ENCODE data around the gene JAZF1. TPM values are rescaled to one million over a fixed set of nuclear protein-coding genes. Genes with fewer than 3 reads are reported as not detected.

JAZF1 gene
- total and polyA plus RNA-seq, 10 of the 15 experiments (the other 5 are each of a cell fraction or from before 2014, with no cell fraction given), result 0.04 to 0.82 (median 0.15) TPM; not detected in 3

- TF ChIP-seq GABPA (IDR thresholded peaks at IDR 0.05; ENCODE audit: low read depth), result no peak
- TF ChIP-seq, protein P1, sequence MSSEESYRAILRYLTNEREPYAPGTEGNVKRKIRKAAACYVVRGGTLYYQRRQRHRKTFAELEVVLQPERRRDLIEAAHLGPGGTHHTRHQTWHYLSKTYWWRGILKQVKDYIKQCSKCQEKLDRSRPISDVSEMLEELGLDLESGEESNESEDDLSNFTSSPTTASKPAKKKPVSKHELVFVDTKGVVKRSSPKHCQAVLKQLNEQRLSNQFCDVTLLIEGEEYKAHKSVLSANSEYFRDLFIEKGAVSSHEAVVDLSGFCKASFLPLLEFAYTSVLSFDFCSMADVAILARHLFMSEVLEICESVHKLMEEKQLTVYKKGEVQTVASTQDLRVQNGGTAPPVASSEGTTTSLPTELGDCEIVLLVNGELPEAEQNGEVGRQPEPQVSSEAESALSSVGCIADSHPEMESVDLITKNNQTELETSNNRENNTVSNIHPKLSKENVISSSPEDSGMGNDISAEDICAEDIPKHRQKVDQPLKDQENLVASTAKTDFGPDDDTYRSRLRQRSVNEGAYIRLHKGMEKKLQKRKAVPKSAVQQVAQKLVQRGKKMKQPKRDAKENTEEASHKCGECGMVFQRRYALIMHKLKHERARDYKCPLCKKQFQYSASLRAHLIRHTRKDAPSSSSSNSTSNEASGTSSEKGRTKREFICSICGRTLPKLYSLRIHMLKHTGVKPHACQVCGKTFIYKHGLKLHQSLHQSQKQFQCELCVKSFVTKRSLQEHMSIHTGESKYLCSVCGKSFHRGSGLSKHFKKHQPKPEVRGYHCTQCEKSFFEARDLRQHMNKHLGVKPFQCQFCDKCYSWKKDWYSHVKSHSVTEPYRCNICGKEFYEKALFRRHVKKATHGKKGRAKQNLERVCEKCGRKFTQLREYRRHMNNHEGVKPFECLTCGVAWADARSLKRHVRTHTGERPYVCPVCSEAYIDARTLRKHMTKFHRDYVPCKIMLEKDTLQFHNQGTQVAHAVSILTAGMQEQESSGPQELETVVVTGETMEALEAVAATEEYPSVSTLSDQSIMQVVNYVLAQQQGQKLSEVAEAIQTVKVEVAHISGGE (CRISPR knock-in tag; IDR thresholded peaks at IDR 0.05), result no peak
These were observed 232.9 kb downstream of the JAZF1 start (continued) for GRCh38 chr7:27947586-27948278.

DNA sequence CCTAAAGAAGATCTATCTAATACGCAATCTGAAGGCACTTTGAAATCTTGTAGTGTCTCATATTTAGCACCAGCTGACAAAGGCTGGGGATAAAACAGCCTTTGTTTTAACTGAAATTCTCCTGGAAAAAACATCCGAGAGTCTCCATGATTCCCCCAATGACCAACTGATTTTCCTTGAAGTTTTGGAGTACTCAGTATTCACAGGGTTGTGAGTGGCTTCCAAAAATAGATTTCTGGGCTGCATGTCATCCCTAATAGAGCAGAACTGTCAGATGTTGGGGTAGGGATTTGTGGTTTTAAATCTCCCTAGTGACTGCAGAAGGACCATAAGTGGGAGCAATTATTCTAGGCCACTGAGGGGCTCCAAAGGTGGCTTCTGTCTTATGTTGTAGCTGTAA is 234.2 kb downstream of the JAZF1 start:
- no peak overlapping the region for H2AFZ ChIP-seq (ENCODE audit: control insufficient read depth, low read depth, low read length)
- H3K27ac ChIP-seq (ENCODE audit: control insufficient read depth, insufficient read depth), result no peak overlapping the region
- no peak for TF ChIP-seq E2F4 (IDR thresholded peaks at IDR 0.05; ENCODE audit: low read depth, low read length)
- no peak for TF ChIP-seq BCL3 (IDR thresholded peaks at IDR 0.05; ENCODE audit: borderline replicate concordance, insufficient read depth, low read depth, low read length, poor library complexity, severe bottlenecking)
- no peak for TF ChIP-seq NR2C1 (IDR thresholded peaks at IDR 0.05)
- TF ChIP-seq SRF (IDR thresholded peaks at IDR 0.05; ENCODE audit: low read depth in 2 of 2, low read length in 2 of 2), result no peak
- no peak for TF ChIP-seq YBX1 (IDR thresholded peaks at IDR 0.05)
- no peak overlapping the region for H3K4me2 ChIP-seq (ENCODE audit: control insufficient read depth, insufficient read depth)
- CTCF ChIA-PET, result no interaction called here
- intact Hi-C loops (cut with micrococcal nuclease; ENCODE audit: unreplicated experiment), result no loop called here
- H3K9ac ChIP-seq (ENCODE audit: control insufficient read depth, insufficient read depth, low read length), result no peak overlapping the region
- POLR2A ChIA-PET, result no interaction called here
- H3K36me3 ChIP-seq (ENCODE audit: control insufficient read depth in 2 of 2, insufficient read depth in 2 of 2, low read length in 1 of 2), result no peaks in the 10 kb centered on the region
- peaks cover 3% of the 10 kb centered on the region in 2 experiments; a peak in 2 of 4 replicates for H3K27me3 ChIP-seq (replicated peaks in 1 of 2; ENCODE audit: control insufficient read depth in 2 of 2, insufficient read depth in 2 of 2, low read length in 1 of 2)
- 42% methylated on average over 2 of the region's 2 CpGs for WGBS (ENCODE audit: insufficient coverage, insufficient replicate concordance, low lambda C conversion rate, missing lambda C conversion rate)
- no TSS peak for BruUV-seq (replicated peaks)
- H3K4me1 ChIP-seq (ENCODE audit: control insufficient read depth, insufficient read depth, low read length), result no peaks in the 10 kb centered on the region
- ATAC-seq, result no peak
- SMC1A ChIA-PET (ENCODE audit: uncharacterized antibody, unreplicated experiment), result no interaction called here
- no peak for FAIRE-seq
- H4K20me1 ChIP-seq (ENCODE audit: control insufficient read depth, insufficient read depth), result no peaks in the 10 kb centered on the region
- H3K79me2 ChIP-seq (ENCODE audit: control insufficient read depth, insufficient read depth, low read length), result no peaks in the 10 kb centered on the region
- in situ Hi-C loops (cut with MboI), result no loop called here
- no peak overlapping the region for H3K4me3 ChIP-seq
- no peak for DNase-seq (ENCODE audit: low read depth, low spot score)
- RAD21 ChIA-PET (ENCODE audit: unreplicated experiment), result no interaction called here
- H3K9me3 ChIP-seq (replicated peaks; ENCODE audit: control insufficient read depth, insufficient read depth, low read length), result no peaks in the 10 kb centered on the region
